Mucosa of rectum (tissue), 2 donors: ENCODE measurements around the gene ELAC2.

Source experiments
- H3K27ac ChIP-seq, 2 donors: one replicate each; pipeline ENCODE4 v1.7.0; 2013; ENCODE audit warnings: inconsistent platforms in 2 of 2, low read depth in 2 of 2, low read length in 2 of 2
- H3K27me3 ChIP-seq, 2 donors: one replicate each; pipeline ENCODE4 v1.7.0; 2013; ENCODE audit warnings: low read length in 2 of 2; ENCODE audit not compliant: control insufficient read depth in 2 of 2, insufficient read depth in 2 of 2
- H3K36me3 ChIP-seq, 2 donors: one replicate each; pipeline ENCODE4 v1.7.0; 2013; ENCODE audit warnings: low read length in 2 of 2; ENCODE audit not compliant: control insufficient read depth in 2 of 2, insufficient read depth in 2 of 2
- H3K4me1 ChIP-seq, 2 donors: one replicate each; pipeline ENCODE4 v1.7.0; 2013; ENCODE audit warnings: low read length in 2 of 2, mild to moderate bottlenecking in 1 of 2; ENCODE audit not compliant: control insufficient read depth in 2 of 2, insufficient read depth in 2 of 2
- H3K4me3 ChIP-seq, 2 donors: one replicate each; pipeline ENCODE4 v1.7.0; 2013; ENCODE audit warnings: low read length in 2 of 2
- H3K9ac ChIP-seq, 2 donors: one replicate each; pipeline ENCODE4 v1.7.0; 2013; ENCODE audit warnings: low read length in 2 of 2, low read depth in 1 of 2, mild to moderate bottlenecking in 1 of 2
- H3K9me3 ChIP-seq, 2 donors: one replicate each; pipeline ENCODE4 v1.7.0; 2013; ENCODE audit warnings: low read length in 2 of 2; ENCODE audit not compliant: control insufficient read depth in 2 of 2
- donor health status: healthy.
- donor health status: Normal muscosa, but diverticular disease.

The ELAC2 gene

GRCh38 chr17:12992676-12993075 is 25.2 kb downstream of the ELAC2 start:
- Histone ChIP-seq H3K9ac (no peak overlapping the region), H3K36me3 (peaks cover 69 to 75% of the 10 kb centered on the region in 2 donors), H3K4me1 (peaks cover 0 to 2% of the 10 kb centered on the region in 2 donors), H3K27ac (no peak overlapping the region), H3K4me3 (no peak overlapping the region), H3K9me3 (no peaks in the 10 kb centered on the region), H3K27me3 (no peaks in the 10 kb centered on the region)

DNA sequence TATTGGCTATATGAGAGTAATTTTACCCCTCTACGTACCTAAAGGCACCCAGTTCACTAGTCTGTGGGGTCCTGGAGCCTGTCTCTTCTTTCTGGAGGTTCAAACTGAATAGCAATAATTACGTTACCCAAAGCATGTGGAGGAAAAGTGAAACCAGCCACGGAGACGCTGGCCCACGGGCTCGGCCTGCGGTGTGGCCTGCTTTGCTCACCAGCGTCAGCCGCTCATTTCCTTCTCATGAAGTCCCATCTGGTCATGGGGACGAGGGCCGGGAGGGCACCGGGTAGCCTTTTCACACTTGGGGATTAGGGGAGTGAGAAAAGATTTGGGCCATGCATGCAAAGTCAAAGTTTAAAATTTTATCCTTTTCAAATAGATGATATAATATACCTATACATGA is 26.9 kb downstream of the ELAC2 start:
- H3K27me3 ChIP-seq = no peaks in the 10 kb centered on the region
- H3K4me1 ChIP-seq = peaks cover 0 to 2% of the 10 kb centered on the region in 2 donors
- H3K9ac ChIP-seq = no peak overlapping the region
- H3K9me3 ChIP-seq = no peaks in the 10 kb centered on the region
- no peak overlapping the region for H3K27ac ChIP-seq
- no peak overlapping the region for H3K4me3 ChIP-seq
- H3K36me3 ChIP-seq = peaks cover 54 to 57% of the 10 kb centered on the region in 2 donors

DNA sequence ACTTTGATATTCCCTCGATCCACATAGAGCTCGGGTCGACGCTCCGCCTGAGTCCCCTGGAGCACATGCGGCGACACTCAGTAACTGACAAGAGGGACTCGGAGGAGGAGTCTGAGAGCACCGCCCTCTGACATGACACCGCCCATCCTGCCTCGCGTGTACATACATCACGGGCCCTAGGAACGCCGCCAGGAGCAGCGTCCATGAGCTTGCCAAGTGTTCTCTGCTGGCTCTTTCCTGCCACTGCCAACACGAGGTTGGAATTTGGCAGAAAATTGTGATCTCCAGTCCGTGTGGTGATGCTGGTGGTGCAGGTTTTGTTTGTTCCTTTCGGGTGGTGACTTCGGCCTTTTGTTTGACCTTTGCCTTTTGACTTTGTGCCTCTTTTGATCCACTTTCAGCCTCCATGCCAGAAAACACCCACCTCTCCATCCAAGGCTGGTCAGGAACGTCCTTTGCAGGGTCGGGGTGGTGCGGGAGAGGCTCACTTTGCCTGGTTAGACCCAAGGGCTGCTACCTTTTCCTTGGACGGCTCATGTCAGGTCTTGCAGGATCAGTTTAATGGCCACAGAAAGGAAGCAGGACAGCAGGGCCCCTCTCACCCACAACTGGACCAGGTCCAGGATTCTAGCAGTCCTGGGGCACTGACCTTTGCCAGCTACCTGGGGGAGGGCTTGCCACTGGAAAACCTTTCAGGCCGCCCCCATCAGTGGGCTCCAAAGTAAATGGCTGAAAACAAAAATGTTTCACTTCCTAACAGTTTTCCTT is 27.6 kb downstream of the ELAC2 start:
- Histone ChIP-seq H3K27me3 (no peaks in the 10 kb centered on the region), H3K4me1 (peaks cover 2% of the 10 kb centered on the region in 2 donors), H3K36me3 (peaks cover 48 to 50% of the 10 kb centered on the region in 2 donors), H3K9ac (no peak overlapping the region), H3K4me3 (no peak overlapping the region), H3K27ac (no peak overlapping the region), H3K9me3 (no peaks in the 10 kb centered on the region)

DNA sequence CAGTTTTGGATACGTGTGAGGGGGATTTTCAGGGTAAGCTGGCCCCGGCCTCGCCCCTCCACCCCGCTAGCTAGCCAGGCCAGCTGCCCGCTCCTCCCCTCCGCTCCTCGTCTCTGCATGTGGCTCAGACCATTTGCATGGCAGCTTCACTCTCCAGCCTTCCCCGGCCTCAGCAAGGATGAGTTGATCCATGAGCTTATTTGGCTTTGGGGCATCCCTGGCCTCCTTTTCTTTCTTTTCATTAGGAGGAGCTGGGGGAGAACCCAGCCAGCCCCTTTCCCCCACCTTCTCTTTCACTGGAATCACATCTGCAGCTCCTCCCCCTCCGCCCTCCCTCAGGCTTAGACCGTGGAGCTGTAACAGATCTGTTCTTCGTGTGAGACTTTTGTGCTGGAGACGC is 30.7 kb downstream of the ELAC2 start:
- H3K36me3 ChIP-seq = peaks cover 20 to 28% of the 10 kb centered on the region in 2 donors
- no peaks in the 10 kb centered on the region for H3K27me3 ChIP-seq
- H3K4me1 ChIP-seq = peaks cover 2% of the 10 kb centered on the region in 2 donors
- H3K27ac ChIP-seq = no peak overlapping the region
- H3K9me3 ChIP-seq = no peaks in the 10 kb centered on the region
- no peak overlapping the region for H3K9ac ChIP-seq
- H3K4me3 ChIP-seq = no peak overlapping the region

DNA sequence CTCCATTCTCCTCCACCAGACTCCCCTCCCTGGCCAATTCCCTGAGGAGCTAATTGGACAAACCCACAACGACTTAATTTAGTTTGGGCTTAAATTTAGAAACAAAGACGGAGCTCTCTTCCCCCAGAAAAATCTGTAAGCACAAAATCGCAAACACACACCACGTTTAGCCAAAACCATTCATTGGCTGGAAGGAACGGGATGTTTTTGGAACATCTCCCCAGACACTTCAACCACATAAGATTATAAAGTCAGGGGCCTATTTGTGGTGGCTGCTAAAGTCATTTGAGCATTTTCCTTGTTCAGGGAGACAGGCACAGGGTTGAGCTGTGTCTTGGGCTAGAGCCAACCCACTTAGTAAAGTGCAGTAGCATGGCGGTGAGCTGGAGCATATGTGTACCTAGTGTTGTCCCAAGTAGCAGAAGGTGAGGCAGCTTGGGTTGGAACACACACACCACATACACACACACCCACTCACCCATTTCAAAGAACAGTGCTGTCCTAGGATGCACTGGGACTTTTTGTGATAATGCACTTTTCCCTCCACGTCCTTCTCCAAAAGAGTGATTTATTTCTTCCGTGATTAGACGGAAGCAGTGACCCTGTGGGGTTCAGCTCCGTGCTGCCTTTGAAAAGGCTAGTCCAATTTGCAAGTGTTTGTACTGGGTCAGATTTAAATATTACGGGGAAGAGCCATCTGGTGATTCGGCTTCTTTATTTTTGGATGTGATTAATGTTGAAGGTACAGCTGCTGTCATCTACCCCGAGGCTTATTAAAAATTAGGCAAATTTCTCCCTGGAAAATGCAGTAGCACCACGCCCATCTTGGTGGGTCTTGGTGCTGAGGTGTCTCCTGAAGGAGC is 32.2 kb downstream of the ELAC2 start:
- Histone ChIP-seq H3K4me1 (peaks cover 2% of the 10 kb centered on the region in 2 donors), H3K9ac (no peak overlapping the region), H3K36me3 (peaks cover 7 to 18% of the 10 kb centered on the region in 2 donors), H3K9me3 (no peaks in the 10 kb centered on the region), H3K4me3 (no peak overlapping the region), H3K27me3 (no peaks in the 10 kb centered on the region), H3K27ac (no peak overlapping the region)

GRCh38 chr17:12983991-12984884 is 33.6 kb downstream of the ELAC2 start:
- no peaks in the 10 kb centered on the region for H3K9me3 ChIP-seq
- H3K27ac ChIP-seq = peak overlapping the region; percentile 52 to 60
- peaks cover 3 to 7% of the 10 kb centered on the region in 2 donors for H3K36me3 ChIP-seq
- H3K9ac ChIP-seq = no peak overlapping the region
- peaks cover 0 to 2% of the 10 kb centered on the region in 2 donors for H3K4me1 ChIP-seq
- H3K4me3 ChIP-seq = no peak overlapping the region
- H3K27me3 ChIP-seq = no peaks in the 10 kb centered on the region

DNA sequence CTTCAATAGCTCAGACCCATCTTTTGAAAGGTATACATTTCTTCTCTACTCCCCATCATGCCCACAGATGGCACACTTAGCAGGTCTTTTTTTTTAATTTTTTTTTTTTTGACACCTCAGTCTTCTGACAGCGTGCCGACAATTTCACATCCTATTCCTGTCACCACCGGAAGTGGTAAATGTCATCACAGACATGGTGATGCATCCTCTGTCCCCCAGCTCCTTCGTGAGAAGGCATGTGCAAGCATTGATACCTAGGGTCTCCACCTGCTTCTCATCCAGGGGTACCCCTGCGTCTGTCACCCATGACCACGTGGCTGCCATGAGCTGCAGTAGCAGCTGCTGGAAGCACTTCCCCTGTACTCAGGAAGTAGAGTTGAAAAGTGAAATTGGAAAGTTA is 35.6 kb downstream of the ELAC2 start:
- Histone ChIP-seq H3K9ac (no peak overlapping the region), H3K27me3 (no peaks in the 10 kb centered on the region), H3K4me3 (no peak overlapping the region), H3K9me3 (no peaks in the 10 kb centered on the region), H3K36me3 (peaks cover 3 to 7% of the 10 kb centered on the region in 2 donors), H3K4me1 (peaks cover 0 to 2% of the 10 kb centered on the region in 2 donors), H3K27ac (no peak overlapping the region)

DNA sequence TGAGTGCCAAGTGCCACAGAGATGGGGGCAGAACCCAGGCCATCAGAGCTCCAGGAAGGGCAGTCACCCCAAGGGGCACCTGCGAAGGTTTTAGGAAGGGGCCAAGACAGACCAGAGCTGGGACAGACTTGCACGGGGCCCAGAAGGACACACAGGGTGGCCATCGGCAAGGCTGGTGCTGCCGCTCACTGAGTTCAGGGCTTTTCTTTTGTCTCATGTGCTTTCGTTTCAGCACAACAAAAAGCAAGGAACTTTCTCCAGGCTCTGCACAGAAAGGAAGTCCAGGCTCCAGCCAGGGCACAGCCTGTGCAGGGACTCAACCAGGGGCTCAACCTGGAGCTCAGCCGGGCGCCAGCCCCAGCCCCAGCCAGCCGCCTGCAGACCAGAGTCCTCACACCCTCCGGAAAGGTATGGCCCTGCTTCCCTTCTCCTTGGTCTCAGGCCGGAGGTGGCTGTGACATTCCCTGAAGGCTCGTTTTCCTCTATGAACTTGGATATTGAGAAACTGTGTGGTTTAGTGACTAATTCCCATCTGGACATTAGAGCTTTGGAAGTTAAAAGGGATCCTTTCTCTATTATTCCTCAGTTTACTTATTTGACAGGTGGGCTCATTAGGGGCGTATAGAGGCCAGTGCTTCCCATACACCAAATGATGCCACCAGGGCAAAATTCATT is 37.9 kb downstream of the ELAC2 start:
- H3K27me3 ChIP-seq = no peaks in the 10 kb centered on the region
- H3K9ac ChIP-seq = no peak overlapping the region
- peaks cover 10% of the 10 kb centered on the region in 2 donors for H3K36me3 ChIP-seq
- H3K27ac ChIP-seq = no peak overlapping the region
- no peaks in the 10 kb centered on the region for H3K4me1 ChIP-seq
- H3K4me3 ChIP-seq = no peak overlapping the region
- H3K9me3 ChIP-seq = no peaks in the 10 kb centered on the region

DNA sequence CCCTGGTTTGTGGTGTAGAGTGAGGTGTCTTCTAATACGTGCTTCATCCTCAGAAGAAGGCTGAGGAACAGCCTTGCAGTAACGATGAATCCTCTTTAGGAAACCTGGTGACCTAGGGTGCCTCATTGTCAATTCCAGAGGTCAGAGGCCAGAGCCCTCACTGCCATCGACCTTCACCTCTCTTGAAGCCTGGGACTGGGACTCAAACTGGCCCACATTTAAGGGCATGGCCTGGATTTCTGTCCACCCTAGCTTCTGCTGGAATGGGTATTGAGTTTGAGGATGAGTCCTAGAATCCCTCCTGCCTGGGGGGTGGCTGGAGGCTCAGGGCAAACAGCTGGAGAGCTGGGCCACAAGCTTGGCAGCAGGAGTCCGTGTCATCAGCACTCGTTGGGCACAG is 38.6 kb downstream of the ELAC2 start:
- no peak overlapping the region for H3K9ac ChIP-seq

More for the DNA sequence above, 38.6 kb downstream of the ELAC2 start:
- Histone ChIP-seq H3K9me3 (no peaks in the 10 kb centered on the region), H3K27me3 (no peaks in the 10 kb centered on the region), H3K4me3 (no peak overlapping the region), H3K27ac (no peak overlapping the region), H3K36me3 (peaks cover 10 to 13% of the 10 kb centered on the region in 2 donors), H3K4me1 (no peaks in the 10 kb centered on the region)
